Mononuclear cell (primary cell): ENCODE measurements around the gene DUOXA1. TPM values are rescaled to one million over a fixed set of nuclear protein-coding genes. Genes with fewer than 3 reads are reported as not detected.

ENCODE experiments used
- H3K27me3 ChIP-seq: 2 replicates; pipeline ENCODE4 v1.6.0; 2011; ENCODE audit warnings: low read length, control low read depth; ENCODE audit not compliant: insufficient read depth
- H3K4me1 ChIP-seq: 2 replicates; pipeline ENCODE4 v1.5.1; 2011; ENCODE audit warnings: mild to moderate bottlenecking, low read length, control low read depth; ENCODE audit not compliant: insufficient read depth
- H3K4me3 ChIP-seq: 2 replicates; pipeline ENCODE4 v1.5.1; 2011; ENCODE audit warnings: mild to moderate bottlenecking, low read length, moderate library complexity
- H3K9me3 ChIP-seq: 2 replicates; pipeline ENCODE4 v1.5.1; 2011; ENCODE audit warnings: low read depth, mild to moderate bottlenecking, control low read depth, low read length
- total RNA-seq: library from RNA; depleted of rRNA; stranded (reverse); fragments of >200 nt; gene quantifications from one replicate; pipeline ENCODE4 v1.2.3, GENCODE V29; 2012

Gene DUOXA1
- total RNA-seq, 1 donor, result 0.31 TPM

DNA sequence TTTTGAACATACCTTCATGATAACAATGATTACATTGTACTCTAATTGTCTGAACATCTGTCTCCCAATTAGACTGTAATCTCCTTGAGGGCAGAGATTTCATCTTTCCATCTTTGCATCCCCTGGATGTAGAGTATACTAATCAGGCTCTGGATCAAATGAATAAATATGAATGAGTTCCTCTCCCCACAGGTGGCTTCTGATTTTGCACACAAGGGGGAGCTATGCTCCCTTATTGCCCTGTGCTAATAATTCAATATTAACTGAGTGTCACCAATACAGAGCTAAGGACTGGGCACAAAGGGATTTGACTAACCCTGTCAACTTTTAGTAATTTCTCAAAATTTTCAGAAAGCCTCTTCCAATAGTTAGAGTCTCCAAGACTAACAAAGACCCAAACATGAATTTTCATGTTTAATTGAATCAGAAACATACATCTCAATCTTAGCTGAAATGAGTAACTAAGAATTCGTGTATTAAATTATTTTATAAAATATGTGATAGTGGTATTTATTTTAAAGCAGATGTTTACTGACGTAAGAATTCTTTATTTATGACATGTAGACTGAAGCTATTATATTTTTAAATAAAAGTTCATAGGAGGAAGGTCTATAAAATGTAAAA, 3.0 kb downstream of the DUOXA1 start:
- Histone ChIP-seq H3K27me3 (peaks cover 58% of the 10 kb centered on the region), H3K4me1 (peaks cover 4% of the 10 kb centered on the region), H3K4me3 (no peak overlapping the region), H3K9me3 (no peaks in the 10 kb centered on the region)

DNA sequence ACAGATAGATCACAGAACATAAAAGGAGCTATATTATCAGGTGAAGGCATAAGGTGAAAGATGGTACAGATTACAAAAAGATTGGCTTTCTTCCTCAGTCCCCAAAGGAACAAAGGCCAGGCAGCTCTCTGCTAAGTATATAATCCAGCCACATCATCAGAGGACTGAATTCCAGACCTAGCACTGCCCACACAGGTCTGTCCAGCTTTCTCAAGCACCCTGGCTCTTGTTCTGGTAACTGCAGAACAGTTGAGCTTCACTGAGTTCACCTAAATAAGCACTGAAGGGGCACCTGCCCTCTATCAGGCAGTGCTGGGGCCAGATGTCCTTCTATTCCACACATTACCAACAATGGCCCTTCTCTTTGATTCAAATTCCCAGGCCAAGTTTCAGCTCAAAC, 6.3 kb downstream of the DUOXA1 start:
- H3K4me3 ChIP-seq, result no peak overlapping the region
- H3K4me1 ChIP-seq, result no peaks in the 10 kb centered on the region
- no peaks in the 10 kb centered on the region for H3K9me3 ChIP-seq
- peaks cover 36% of the 10 kb centered on the region for H3K27me3 ChIP-seq

DNA sequence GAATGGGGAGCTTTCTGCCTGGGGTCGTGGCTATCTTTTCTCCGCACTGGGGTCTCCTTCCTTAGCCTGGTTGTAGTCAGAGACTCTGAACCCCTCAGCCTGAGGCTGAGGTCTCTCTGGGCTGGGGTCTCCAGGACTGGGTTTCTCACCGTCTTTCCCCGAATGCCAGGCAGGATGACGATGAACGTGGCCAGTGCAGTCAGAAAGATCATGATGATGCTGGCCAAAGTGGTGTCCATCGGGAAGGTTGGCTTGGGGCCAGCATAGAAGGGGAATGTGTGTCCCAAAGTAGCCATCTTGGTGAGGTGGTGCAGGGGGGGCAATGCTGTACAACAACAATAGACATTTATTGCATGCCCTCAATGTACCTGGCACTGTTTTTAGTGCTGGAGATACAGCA, 7.0 kb downstream of the DUOXA1 start:
- peaks cover 31% of the 10 kb centered on the region for H3K27me3 ChIP-seq
- peaks cover 3% of the 10 kb centered on the region for H3K4me1 ChIP-seq
- H3K4me3 ChIP-seq, result no peak overlapping the region
- H3K9me3 ChIP-seq, result no peaks in the 10 kb centered on the region

DNA sequence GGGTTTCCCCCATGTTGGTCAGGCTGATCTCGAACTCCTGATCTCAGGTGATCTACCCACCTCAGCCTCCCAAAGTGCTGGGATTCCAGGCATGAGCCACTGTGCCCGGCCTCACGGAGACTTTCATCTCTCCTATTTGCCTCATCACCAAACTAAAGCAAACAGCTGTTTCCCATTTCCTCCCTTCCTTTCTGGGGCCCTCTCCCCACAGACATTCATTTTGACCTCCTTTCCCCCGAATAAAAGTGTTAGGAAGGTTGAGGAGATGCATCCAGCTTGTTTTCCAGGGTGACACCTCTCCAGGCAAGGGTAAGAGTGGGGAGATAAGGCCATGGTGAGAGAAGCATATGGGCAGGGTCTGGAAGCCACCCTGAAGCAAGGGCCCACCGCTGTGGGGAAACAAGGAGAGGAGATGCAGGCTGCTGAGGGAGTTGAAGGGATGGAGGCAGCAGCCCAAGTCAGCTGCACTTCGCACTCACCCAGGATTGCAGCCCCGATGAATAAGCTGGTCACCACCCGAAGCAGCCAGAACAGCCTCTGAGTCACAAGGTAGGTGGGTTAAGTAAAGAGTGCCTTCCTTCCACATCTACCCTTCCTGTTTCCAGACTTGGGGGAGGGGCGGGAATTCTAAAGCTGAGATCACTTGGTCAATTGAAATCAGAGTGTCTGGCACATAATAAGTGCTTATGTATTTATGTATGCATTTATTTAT, 7.8 kb downstream of the DUOXA1 start:
- no peak overlapping the region for H3K4me3 ChIP-seq
- peaks cover 37% of the 10 kb centered on the region for H3K27me3 ChIP-seq
- peaks cover 11% of the 10 kb centered on the region for H3K4me1 ChIP-seq
- no peaks in the 10 kb centered on the region for H3K9me3 ChIP-seq

DNA sequence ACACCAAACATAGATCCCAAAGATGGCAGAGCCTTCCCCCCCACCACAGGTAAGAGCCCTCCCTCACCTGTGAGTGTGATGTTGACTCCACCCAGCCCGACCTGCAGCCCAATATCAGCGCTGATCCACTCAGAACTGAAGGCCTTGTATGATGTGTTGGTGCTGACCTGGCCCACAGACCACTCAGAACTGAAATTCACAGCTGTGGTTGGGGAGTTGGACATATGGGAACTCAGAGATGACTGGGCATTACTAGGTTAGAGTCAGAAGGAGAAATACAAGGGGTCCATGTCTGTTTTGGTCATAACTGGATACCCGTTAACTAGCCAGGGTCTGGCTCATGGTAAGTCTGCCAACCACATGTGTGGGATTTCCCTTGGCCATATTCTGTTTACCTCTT, 8.7 kb downstream of the DUOXA1 start:
- Histone ChIP-seq H3K27me3 (peaks cover 38% of the 10 kb centered on the region), H3K4me1 (peaks cover 19% of the 10 kb centered on the region)

DNA sequence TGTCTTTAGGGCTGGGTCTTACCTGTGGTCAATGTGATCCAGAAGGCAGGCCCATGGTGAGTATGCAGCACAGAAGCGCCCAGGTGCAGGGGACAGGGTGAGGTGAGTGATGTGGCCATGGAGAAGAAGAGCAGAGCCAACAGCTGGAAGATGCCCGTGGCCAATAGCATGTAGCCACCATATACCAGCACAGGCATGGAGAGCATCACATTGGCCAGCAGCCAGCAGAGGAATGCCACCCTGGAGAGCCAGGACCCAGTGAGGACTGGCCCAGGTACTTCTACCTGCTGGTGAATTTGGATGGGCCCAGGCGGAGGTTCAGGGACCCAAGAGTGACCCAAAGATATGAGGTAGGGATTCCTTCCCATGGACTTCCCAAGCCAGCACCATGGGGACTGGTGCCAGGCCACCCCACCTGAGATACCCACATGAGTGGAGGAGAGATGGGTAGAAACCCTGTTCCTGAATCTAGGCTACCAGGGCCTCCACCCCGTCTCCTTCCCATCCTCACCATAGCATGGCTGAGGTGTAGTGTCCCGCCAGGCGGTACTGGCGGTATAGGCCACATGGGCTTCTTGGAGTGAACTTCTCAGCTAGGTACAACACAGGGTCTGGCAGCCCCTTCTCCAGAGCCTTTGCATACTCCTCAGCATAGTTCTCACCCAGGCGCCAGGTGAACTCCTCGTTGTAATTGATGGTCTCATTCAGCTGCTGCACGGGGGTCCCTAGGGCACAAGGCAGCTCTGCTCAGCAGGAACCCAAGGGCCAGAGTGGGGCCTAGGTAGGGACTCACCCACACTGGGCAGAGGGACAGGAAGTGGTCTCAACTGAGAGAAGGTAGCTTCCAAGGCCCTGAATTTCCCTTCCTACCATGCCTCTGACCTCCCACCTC, 9.4 kb downstream of the DUOXA1 start:
- H3K9me3 ChIP-seq, result no peaks in the 10 kb centered on the region
- peaks cover 42% of the 10 kb centered on the region for H3K27me3 ChIP-seq
- H3K4me3 ChIP-seq, result no peak overlapping the region
- peaks cover 19% of the 10 kb centered on the region for H3K4me1 ChIP-seq

More for the DNA sequence above, 8.7 kb downstream of the DUOXA1 start:
- H3K4me3 ChIP-seq, result no peak overlapping the region
- no peaks in the 10 kb centered on the region for H3K9me3 ChIP-seq

DNA sequence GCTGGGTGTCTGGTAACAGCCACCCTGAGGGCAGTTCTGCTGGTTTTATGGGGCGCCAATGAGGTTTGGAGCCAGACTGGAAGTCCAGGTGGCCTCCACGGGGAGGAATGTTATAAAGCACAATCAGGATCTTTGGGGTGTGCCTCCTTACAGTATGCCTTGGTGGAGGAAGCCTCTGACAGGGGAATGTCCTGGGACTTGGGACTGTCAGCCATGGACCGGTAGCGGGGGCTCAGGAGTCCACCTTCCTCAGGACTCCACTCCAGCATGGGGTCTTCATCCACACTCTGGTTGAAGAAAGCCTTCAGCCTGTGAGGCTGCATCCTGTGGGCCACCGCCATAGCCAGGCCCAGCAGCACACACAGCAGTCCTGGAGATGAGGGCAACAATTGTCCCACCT, 10.7 kb downstream of the DUOXA1 start:
- H3K27me3 ChIP-seq, result peaks cover 48% of the 10 kb centered on the region
- peaks cover 26% of the 10 kb centered on the region for H3K4me1 ChIP-seq
- H3K4me3 ChIP-seq, result no peak overlapping the region
- no peaks in the 10 kb centered on the region for H3K9me3 ChIP-seq

DNA sequence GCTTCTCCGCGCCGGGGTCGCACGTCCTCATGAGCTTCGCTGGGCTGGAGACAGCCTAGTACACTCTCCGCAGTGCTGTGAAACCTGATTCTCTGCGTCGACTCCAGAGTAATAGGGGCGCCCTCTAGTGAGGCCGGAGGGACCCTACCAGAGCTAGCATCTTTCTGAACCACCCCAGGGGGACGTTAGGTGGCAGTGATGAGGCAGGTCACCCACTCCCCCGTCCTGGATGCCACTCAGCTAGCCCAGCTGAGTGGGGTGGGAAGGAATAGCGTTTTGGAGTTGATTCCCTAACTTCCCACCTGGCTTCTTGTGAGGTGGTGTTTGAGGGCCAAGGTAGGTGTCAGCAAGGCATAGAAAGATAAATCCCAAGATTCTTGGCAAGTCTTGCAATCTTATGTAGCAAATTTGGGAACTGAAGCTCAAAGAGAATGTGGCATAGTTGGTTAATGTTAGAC, 11.5 kb downstream of the DUOXA1 start:
- Histone ChIP-seq H3K4me3 (no peak overlapping the region), H3K4me1 (peaks cover 33% of the 10 kb centered on the region), H3K9me3 (no peaks in the 10 kb centered on the region), H3K27me3 (peaks cover 52% of the 10 kb centered on the region)

DNA sequence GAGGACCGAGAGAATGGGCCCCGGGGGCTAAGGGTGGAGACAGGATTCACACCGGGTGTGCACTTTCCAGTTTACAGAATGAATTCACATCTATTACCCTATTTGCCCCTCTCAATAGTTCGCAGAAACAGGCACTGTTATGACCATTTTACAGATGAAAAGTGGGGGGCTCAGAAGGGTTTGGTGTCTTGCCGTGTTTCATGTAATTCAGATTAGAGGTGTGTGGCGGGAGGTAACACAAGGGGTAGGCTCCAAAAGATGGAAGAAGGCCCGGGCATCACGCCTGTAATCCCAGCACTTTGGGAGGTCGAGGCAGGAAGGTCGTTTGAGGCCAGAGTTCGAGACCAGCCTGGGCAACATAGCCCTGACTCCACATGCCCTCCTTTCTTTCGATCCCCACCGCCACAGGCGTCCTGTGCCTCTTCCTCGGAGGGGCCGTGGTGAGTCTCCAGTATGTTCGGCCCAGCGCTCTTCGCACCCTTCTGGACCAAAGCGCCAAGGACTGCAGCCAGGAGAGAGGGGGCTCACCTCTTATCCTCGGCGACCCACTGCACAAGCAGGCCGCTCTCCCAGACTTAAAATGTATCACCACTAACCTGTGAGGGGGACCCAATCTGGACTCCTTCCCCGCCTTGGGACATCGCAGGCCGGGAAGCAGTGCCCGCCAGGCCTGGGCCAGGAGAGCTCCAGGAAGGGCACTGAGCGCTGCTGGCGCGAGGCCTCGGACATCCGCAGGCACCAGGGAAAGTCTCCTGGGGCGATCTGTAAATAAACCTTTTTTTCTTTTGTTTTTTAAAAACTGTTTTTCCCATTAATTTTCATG, 12.2 kb downstream of the DUOXA1 start:
- Histone ChIP-seq H3K27me3 (peaks cover 57% of the 10 kb centered on the region), H3K4me1 (peaks cover 40% of the 10 kb centered on the region), H3K9me3 (no peaks in the 10 kb centered on the region), H3K4me3 (no peak overlapping the region)

DNA sequence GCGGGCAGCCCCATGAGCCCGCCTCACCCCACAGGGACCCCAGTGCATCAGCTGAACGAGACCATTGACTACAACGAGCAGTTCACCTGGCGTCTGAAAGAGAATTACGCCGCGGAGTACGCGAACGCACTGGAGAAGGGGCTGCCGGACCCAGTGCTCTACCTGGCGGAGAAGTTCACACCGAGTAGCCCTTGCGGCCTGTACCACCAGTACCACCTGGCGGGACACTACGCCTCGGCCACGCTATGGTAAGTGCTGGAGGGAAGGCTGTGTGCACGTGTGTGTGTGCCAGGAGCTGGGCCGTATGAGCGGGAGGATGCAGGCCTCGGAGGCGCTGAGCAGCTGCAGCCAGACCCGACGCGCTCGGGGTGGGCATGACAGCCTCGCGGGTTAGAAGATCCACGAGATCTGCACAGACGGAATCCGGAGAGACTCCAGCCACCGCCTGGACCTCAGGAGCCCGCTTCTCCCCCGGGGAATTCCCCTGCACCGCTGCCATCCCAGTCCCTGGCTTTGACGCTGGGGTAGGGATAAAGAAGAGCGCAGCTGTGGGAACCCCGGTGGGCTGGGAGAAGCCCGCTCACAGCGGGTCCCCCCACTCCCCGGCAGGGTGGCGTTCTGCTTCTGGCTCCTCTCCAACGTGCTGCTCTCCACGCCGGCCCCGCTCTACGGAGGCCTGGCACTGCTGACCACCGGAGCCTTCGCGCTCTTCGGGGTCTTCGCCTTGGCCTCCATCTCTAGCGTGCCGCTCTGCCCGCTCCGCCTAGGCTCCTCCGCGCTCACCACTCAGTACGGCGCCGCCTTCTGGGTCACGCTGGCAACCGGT, 13.0 kb downstream of the DUOXA1 start:
- Histone ChIP-seq H3K4me3 (no peak overlapping the region), H3K27me3 (peaks cover 63% of the 10 kb centered on the region), H3K9me3 (no peaks in the 10 kb centered on the region), H3K4me1 (peaks cover 48% of the 10 kb centered on the region)

DNA sequence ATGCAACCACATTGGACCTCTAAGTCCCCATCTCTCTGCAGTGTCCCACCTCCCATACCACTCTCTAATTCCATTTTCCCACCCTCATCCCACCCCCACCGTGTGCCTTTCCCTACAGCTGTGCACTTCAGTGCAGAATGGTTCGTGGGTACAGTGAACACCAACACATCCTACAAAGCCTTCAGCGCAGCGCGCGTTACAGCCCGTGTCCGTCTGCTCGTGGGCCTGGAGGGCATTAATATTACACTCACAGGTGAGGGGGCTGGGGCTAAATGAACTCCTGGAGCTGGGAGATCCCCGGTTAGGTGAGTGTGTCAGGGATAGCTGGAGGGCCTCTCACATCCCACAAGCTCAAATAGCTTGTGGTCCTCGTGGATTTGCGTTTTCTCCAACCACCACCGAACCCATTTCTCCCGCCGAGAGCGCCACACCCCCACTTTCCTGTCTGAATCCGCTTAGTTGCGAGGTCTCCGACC, 13.6 kb downstream of the DUOXA1 start:
- Histone ChIP-seq H3K9me3 (no peaks in the 10 kb centered on the region), H3K27me3 (peaks cover 64% of the 10 kb centered on the region), H3K4me1 (peaks cover 49% of the 10 kb centered on the region)

DNA sequence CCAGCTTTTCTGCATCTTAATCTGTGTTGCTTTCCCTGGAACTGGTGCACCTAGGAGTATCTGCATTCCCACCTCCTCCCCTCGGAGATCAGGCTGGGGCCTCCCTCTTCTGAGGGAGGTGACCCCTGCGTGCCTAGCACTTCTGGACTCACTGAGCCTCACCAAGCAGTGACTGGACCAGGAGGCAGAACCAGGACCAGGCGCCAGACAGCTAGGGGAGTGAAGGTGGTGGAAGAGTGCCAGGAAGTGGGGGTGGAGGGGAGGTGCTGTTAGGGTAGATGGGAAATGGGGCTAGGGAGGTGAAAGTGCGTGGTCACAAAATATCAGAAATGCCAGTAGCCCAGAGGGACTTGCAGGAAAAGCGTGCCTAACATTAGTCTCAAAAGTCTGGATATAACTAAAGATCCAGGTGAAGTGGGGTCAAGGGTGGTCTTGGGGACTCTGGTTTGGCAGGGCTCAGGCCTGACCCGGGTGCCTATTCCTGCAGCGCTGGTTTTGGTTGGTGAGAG, 14.3 kb downstream of the DUOXA1 start:
- H3K4me3 ChIP-seq, result no peak overlapping the region
- H3K9me3 ChIP-seq, result no peaks in the 10 kb centered on the region
- H3K4me1 ChIP-seq, result peaks cover 49% of the 10 kb centered on the region
- H3K27me3 ChIP-seq, result peaks cover 67% of the 10 kb centered on the region

More for the DNA sequence above, 13.6 kb downstream of the DUOXA1 start:
- H3K4me3 ChIP-seq, result no peak overlapping the region

DNA sequence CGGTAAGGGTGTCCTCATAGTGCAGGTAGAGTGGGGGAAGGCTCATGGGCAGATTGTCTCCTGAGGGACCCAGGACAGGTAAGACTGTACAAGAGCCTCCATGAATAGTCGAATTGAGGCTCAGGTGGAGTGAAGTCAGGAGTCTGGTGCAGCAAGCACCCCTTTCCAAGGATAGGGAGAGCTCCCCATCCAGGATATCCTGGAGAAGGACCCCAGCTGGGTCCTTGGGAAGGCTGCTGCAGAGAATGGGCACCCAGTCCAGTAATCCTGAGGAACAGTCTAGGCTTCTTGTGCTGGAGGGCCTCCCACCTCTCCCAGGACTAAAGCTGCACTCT, 15.0 kb downstream of the DUOXA1 start:
- H3K4me3 ChIP-seq, result no peak overlapping the region
- H3K9me3 ChIP-seq, result no peaks in the 10 kb centered on the region

More for the DNA sequence above, 15.0 kb downstream of the DUOXA1 start:
- Histone ChIP-seq H3K27me3 (peaks cover 73% of the 10 kb centered on the region), H3K4me1 (peaks cover 49% of the 10 kb centered on the region)
